Smooth muscle cell (in vitro differentiated cells): ENCODE data around the gene HHLA2. TPM values are rescaled to one million over a fixed set of nuclear protein-coding genes. Genes with fewer than 3 reads are reported as not detected.

ENCODE experiments used
- DNase-seq: peaks from one replicate; lab custom pipeline; 2025; ENCODE audit not compliant: unreplicated experiment; lab: John Stamatoyannopoulos, UW
- H2AFZ ChIP-seq: fragments of 200-600 bp; sonication (generic); 2 replicates; pipeline ENCODE4 v1.6.0; 2016; ENCODE audit warnings: antibody characterized with exemption, low read depth, mild to moderate bottlenecking
- H3F3A ChIP-seq: fragments of 200-600 bp; sonication (generic); 2 replicates; pipeline ENCODE4 v1.6.0; 2017; ENCODE audit warnings: antibody characterized with exemption, low read depth
- H3K27ac ChIP-seq: fragments of 200-600 bp; sonication (generic); 2 replicates; pipeline ENCODE4 v1.5.1; 2016; ENCODE audit warnings: low read depth, mild to moderate bottlenecking
- H3K27me3 ChIP-seq: fragments of 200-600 bp; sonication (generic); 2 replicates; pipeline ENCODE4 v1.6.1; 2016; ENCODE audit warnings: low read depth, mild to moderate bottlenecking
- H3K36me3 ChIP-seq: fragments of 200-600 bp; sonication (generic); 2 replicates; pipeline ENCODE4 v1.5.1; 2016; ENCODE audit warnings: low read depth
- H3K4me1 ChIP-seq: fragments of 200-600 bp; sonication (generic); 2 replicates; pipeline ENCODE4 v1.5.1; 2016; ENCODE audit warnings: low read depth
- H3K4me2 ChIP-seq: fragments of 200-600 bp; sonication (generic); 2 replicates; pipeline ENCODE4 v1.6.0; 2016; ENCODE audit warnings: mild to moderate bottlenecking
- H3K4me3 ChIP-seq: fragments of 200-600 bp; sonication (generic); 2 replicates; pipeline ENCODE4 v1.5.1; 2016; ENCODE audit warnings: mild to moderate bottlenecking
- H3K79me2 ChIP-seq: fragments of 200-600 bp; sonication (generic); 2 replicates; pipeline ENCODE4 v1.6.0; 2016; ENCODE audit warnings: low read depth, mild to moderate bottlenecking
- H3K9ac ChIP-seq: fragments of 200-600 bp; sonication (generic); 2 replicates; pipeline ENCODE4 v1.6.0; 2016; ENCODE audit warnings: low read depth
- H3K9me3 ChIP-seq: fragments of 200-600 bp; sonication (generic); replicated peaks from 2 replicates; pipeline ENCODE4 v1.5.1; 2016; ENCODE audit warnings: low read depth
- H4K20me1 ChIP-seq: fragments of 200-600 bp; sonication (generic); 2 replicates; pipeline ENCODE4 v1.6.0; 2016; ENCODE audit warnings: low read depth
- CTCF ChIP-seq: fragments of 200-600 bp; sonication (generic); IDR thresholded peaks from 2 replicates; pipeline ENCODE4 v1.5.1; 2017; ENCODE audit warnings: borderline replicate concordance, mild to moderate bottlenecking, antibody characterized with exemption; ENCODE audit not compliant: insufficient read depth, poor library complexity, severe bottlenecking
- WGBS: methylation state at CpG from one replicate; pipeline ENCODE4 v1.1.7; 2016; ENCODE audit warnings: low lambda C conversion rate; 5-methylcytosine and 5-hydroxymethylcytosine counted together
- polyA plus RNA-seq: library from polyadenylated mRNA; unstranded; fragments of >200 nt; fragmentation: Nextera tagmentation; extraction: Ambion mirVana; gene quantifications from 2 replicates; pipeline ENCODE4 v1.2.1, GENCODE V29; 2016
- total RNA-seq: library from RNA; depleted of rRNA; stranded (reverse); fragments of >200 nt; gene quantifications from 2 replicates; pipeline ENCODE4 v1.2.3, GENCODE V29; 2014

Gene HHLA2
- total and polyA plus RNA-seq, 2 experiments from 2014 or later = not detected

- no peak for DNase-seq
- H3K4me3 ChIP-seq = no peak overlapping the region
- no peaks in the 10 kb centered on the region for H3K9me3 ChIP-seq
- no peaks in the 10 kb centered on the region for H3K27me3 ChIP-seq
- H4K20me1 ChIP-seq = no peaks in the 10 kb centered on the region
- no peak overlapping the region for H2AFZ ChIP-seq
- no peak overlapping the region for H3K9ac ChIP-seq
- no peaks in the 10 kb centered on the region for H3F3A ChIP-seq
- TF ChIP-seq CTCF = no peak
- H3K4me2 ChIP-seq = no peak overlapping the region
- no peaks in the 10 kb centered on the region for H3K36me3 ChIP-seq
- no peaks in the 10 kb centered on the region for H3K4me1 ChIP-seq
- no peaks in the 10 kb centered on the region for H3K79me2 ChIP-seq
- H3K27ac ChIP-seq = no peak overlapping the region
These were observed 3.9 kb upstream of the HHLA2 start for GRCh38 chr3:108292450-108292849.

GRCh38 chr3:108292905-108293328 is 3.4 kb upstream of the HHLA2 start:
- no peaks in the 10 kb centered on the region for H3K4me1 ChIP-seq
- DNase-seq = no peak
- no peaks in the 10 kb centered on the region for H3K36me3 ChIP-seq
- H3K4me2 ChIP-seq = no peak overlapping the region
- H3K27ac ChIP-seq = no peak overlapping the region
- no peaks in the 10 kb centered on the region for H4K20me1 ChIP-seq
- TF ChIP-seq CTCF = no peak
- H3F3A ChIP-seq = no peaks in the 10 kb centered on the region
- H3K79me2 ChIP-seq = no peaks in the 10 kb centered on the region
- H3K9me3 ChIP-seq = no peaks in the 10 kb centered on the region
- no peak overlapping the region for H3K9ac ChIP-seq
- no peak overlapping the region for H3K4me3 ChIP-seq
- no peaks in the 10 kb centered on the region for H3K27me3 ChIP-seq
- no peak overlapping the region for H2AFZ ChIP-seq

GRCh38 chr3:108293858-108294257 is 2.5 kb upstream of the HHLA2 start:
- Histone ChIP-seq H3K9ac (no peak overlapping the region), H3K79me2 (no peaks in the 10 kb centered on the region), H3K9me3 (no peaks in the 10 kb centered on the region), H3K4me2 (no peak overlapping the region), H3K4me1 (no peaks in the 10 kb centered on the region), H3K36me3 (no peaks in the 10 kb centered on the region), H3F3A (no peaks in the 10 kb centered on the region), H2AFZ (no peak overlapping the region), H3K27me3 (no peaks in the 10 kb centered on the region), H4K20me1 (no peaks in the 10 kb centered on the region), H3K27ac (no peak overlapping the region), H3K4me3 (no peak overlapping the region)
- DNase-seq = no peak
- WGBS = 85% methylated on average over 4 of the region's 4 CpGs
- TF ChIP-seq CTCF = no peak

GRCh38 chr3:108295421-108296175 is 750 bp upstream of the HHLA2 start:
- Histone ChIP-seq H3K4me2 (no peak overlapping the region), H3K36me3 (no peaks in the 10 kb centered on the region), H3K4me1 (no peaks in the 10 kb centered on the region), H3K79me2 (no peaks in the 10 kb centered on the region), H3K27me3 (no peaks in the 10 kb centered on the region), H3K9me3 (no peaks in the 10 kb centered on the region), H3K4me3 (no peak overlapping the region), H3F3A (no peaks in the 10 kb centered on the region), H3K27ac (no peak overlapping the region), H3K9ac (no peak overlapping the region), H4K20me1 (no peaks in the 10 kb centered on the region), H2AFZ (no peak overlapping the region)
- DNase-seq = no peak
- no peak for TF ChIP-seq CTCF
- 89% methylated on average over 7 of the region's 7 CpGs for WGBS
